Measurements from ENCODE around the gene GNAI2. TPM values are rescaled to one million over a fixed set of nuclear protein-coding genes. Genes with fewer than 3 reads are reported as not detected.

Gene GNAI2
- total RNA-seq, 1 experiment from 2014 or later: 185 TPM

GRCh38 chr3:50212502-50212901 is 23.5 kb upstream of the GNAI2 start:
- Mint-ChIP-seq H3K36me3 (no peaks in the 10 kb centered on the region), H3K27ac (no peak overlapping the region), H3K27me3 (ENCODE audit: low read depth) (peaks cover 3% of the 10 kb centered on the region), H3K4me1 (peaks cover 6% of the 10 kb centered on the region; the same call in 1 of the 2 replicates), H3K4me3 (no peak overlapping the region), H3K9me3 (no peaks in the 10 kb centered on the region)
- peak; percentile 50 for DNase-seq (ENCODE audit: low spot score)
- 0 out of 2 replicates have a peak, but pooled peaks have one; percentile 12 for TF ChIP-seq CTCF (IDR thresholded peaks at IDR 0.05)
- no peak for TF ChIP-seq ZBTB21 (CRISPR knock-in tag; IDR thresholded peaks at IDR 0.05; ENCODE audit: borderline replicate concordance)
- peak; percentile 82 for ATAC-seq
- POLR2A ChIA-PET: no interaction called here
- CTCF ChIA-PET: interaction anchor here (0.8 to 8.0 kb wide), 9 partner anchors 8 to 92 kb away, joined by 3 to 126 read pairs (median 10); partner anchors contain the start of gene SLC38A3

DNA sequence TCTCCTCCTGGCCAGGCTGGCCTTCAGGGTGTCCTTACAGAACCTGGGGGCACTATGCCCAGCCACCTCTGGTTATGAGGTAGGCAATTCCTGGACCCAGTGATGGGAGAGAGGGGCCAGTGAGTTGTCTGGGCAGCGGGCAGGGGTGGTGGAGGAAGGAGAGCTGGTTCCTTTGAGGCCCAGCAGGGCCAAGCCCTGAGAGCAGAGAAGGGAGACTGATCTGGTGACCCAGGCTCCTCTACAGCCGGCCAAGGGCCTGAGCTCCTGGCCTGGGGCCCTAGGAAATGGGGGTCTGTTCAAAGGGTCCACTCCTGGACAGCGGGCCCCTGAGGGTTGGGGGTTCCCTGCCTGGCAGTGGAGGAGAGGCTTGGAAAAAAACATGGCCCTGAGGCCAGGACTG is 23.0 kb upstream of the GNAI2 start:
- no peak for DNase-seq (ENCODE audit: low spot score)
- no peak overlapping the region for H3K27ac Mint-ChIP-seq

DNA sequence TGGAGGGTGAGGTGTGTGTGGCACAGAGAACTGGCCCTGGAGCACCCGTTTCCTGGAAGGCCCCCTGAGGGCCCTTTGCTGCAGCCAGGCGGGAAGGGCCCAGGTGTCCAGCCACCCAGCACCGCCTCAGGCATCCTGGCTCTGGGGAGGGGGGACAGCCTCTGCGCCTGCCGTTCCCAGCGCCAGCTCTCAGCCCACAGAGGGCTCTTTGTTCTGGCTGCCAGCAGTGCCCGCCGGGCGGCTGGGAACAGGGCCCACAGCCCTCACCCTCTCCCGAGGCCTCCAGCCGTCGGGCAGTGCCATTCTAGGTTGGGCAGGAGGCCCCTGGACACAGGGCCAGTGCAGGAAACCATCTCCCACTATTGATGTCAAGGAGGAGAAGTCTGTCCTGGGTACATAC is 22.6 kb upstream of the GNAI2 start:
- ChIA-PET CTCF (interaction anchor here (0.8 to 8.0 kb wide), 5 partner anchors 7 to 33 kb away, joined by 3 to 126 read pairs (median 36); partner anchors contain the start of gene SLC38A3), POLR2A (no interaction called here)
- Mint-ChIP-seq H3K9me3 (no peaks in the 10 kb centered on the region), H3K4me3 (no peak overlapping the region), H3K36me3 (no peaks in the 10 kb centered on the region), H3K27me3 (ENCODE audit: low read depth) (no peaks in the 10 kb centered on the region), H3K27ac (no peak overlapping the region), H3K4me1 (peaks cover 6% of the 10 kb centered on the region; the same call in 1 of the 2 replicates)
- TF ChIP-seq, protein P1, sequence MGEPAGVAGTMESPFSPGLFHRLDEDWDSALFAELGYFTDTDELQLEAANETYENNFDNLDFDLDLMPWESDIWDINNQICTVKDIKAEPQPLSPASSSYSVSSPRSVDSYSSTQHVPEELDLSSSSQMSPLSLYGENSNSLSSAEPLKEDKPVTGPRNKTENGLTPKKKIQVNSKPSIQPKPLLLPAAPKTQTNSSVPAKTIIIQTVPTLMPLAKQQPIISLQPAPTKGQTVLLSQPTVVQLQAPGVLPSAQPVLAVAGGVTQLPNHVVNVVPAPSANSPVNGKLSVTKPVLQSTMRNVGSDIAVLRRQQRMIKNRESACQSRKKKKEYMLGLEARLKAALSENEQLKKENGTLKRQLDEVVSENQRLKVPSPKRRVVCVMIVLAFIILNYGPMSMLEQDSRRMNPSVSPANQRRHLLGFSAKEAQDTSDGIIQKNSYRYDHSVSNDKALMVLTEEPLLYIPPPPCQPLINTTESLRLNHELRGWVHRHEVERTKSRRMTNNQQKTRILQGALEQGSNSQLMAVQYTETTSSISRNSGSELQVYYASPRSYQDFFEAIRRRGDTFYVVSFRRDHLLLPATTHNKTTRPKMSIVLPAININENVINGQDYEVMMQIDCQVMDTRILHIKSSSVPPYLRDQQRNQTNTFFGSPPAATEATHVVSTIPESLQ (CRISPR knock-in tag; IDR thresholded peaks at IDR 0.05): no peak
- TF ChIP-seq CTCF (IDR thresholded peaks at IDR 0.05) (no peak), IRF1 (CRISPR knock-in tag; IDR thresholded peaks at IDR 0.05) (no peak), STAT6 (CRISPR knock-in tag; conservative IDR thresholded peaks at IDR 0.05; ENCODE audit: low read depth) (no peak), ZNF671 (CRISPR knock-in tag; IDR thresholded peaks at IDR 0.05) (no peak), ZNF232 (CRISPR knock-in tag; IDR thresholded peaks at IDR 0.05) (no peak), NFYB (CRISPR knock-in tag; conservative IDR thresholded peaks at IDR 0.05; ENCODE audit: low read depth) (no peak), PRDM15 (CRISPR knock-in tag; IDR thresholded peaks at IDR 0.05) (no peak)
- no peak for DNase-seq (ENCODE audit: low spot score)
- ATAC-seq: no peak

More for the DNA sequence above, 23.0 kb upstream of the GNAI2 start:
- Mint-ChIP-seq H3K4me1 (peaks cover 6% of the 10 kb centered on the region; the same call in 1 of the 2 replicates), H3K36me3 (no peaks in the 10 kb centered on the region), H3K27me3 (ENCODE audit: low read depth) (no peaks in the 10 kb centered on the region), H3K9me3 (no peaks in the 10 kb centered on the region), H3K4me3 (no peak overlapping the region)
- TF ChIP-seq IRF2 (CRISPR knock-in tag; IDR thresholded peaks at IDR 0.05; ENCODE audit: borderline replicate concordance, low read depth) (no peak), RELA (CRISPR knock-in tag; IDR thresholded peaks at IDR 0.05; ENCODE audit: borderline replicate concordance) (no peak), ZNF232 (CRISPR knock-in tag; IDR thresholded peaks at IDR 0.05) (no peak), SP1 (CRISPR knock-in tag; conservative IDR thresholded peaks at IDR 0.05) (no peak), ETV6 (CRISPR knock-in tag; IDR thresholded peaks at IDR 0.05) (no peak), JUN (CRISPR knock-in tag; IDR thresholded peaks at IDR 0.05) (no peak), FOXP1 (CRISPR knock-in tag; IDR thresholded peaks at IDR 0.05; ENCODE audit: borderline replicate concordance) (no peak), PREB (CRISPR knock-in tag; IDR thresholded peaks at IDR 0.05; ENCODE audit: borderline replicate concordance) (no peak)
- TF ChIP-seq, protein P2, sequence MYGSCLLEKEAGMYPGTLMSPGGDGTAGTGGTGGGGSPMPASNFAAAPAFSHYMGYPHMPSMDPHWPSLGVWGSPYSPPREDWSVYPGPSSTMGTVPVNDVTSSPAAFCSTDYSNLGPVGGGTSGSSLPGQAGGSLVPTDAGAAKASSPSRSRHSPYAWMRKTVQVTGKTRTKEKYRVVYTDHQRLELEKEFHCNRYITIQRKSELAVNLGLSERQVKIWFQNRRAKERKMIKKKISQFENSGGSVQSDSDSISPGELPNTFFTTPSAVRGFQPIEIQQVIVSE (CRISPR knock-in tag; IDR thresholded peaks at IDR 0.05; ENCODE audit: borderline replicate concordance): no peak
- POLR2A ChIA-PET: no interaction called here
- CTCF ChIA-PET: interaction anchor here (0.8 to 8.0 kb wide), 7 partner anchors 7 to 92 kb away, joined by 3 to 126 read pairs (median 10); partner anchors contain the start of gene SLC38A3
- ATAC-seq: no peak

All from WTC11 (cell line).